Activated CD8-positive, alpha-beta memory T cell treated with anti-CD3 and anti-CD28 coated beads, Interleukin-2, amount 50 U/mL, for 24 hours (primary cell): ENCODE measurements around the gene CFAP99.

ENCODE experiments used
- DNase-seq: peaks from one replicate; pipeline ENCODE4 v3.0.0-alpha.2; 2020; ENCODE audit errors: extremely low read depth

Gene CFAP99

DNA sequence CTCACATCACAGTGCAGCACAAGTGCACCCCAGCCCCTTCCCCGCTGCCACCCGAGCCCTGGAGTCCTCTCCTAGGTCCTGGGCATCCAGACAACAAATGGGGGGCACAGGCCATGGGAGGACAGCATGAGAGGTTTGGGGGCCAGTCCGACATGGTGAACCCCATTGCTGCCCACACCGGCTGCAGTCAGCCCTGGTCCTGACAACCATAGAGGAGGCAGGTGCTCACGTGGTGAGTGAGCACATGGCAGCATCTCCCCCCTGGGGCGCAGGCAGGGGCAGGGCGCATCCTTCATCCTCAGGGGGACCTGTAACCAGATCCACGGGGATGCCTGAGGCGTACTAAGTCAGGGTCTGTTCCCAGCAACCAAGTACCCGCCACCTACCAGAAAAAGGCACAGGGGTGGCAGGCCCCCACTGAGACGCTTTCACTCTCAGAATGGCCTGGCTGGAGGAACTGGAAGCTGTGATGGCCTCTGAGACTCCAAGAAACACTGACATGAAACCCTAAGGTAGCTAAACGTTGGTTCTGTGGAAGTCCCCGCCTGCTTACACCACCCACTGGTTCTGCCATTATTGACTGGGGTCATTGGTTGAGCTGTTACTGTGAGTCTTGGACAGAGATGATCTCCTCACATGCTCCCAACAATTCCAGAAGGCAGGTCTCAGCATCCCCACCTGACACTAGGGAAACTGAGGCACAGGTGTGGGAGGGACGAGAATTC is 6.8 kb upstream of the CFAP99 start:
- no peak for DNase-seq

DNA sequence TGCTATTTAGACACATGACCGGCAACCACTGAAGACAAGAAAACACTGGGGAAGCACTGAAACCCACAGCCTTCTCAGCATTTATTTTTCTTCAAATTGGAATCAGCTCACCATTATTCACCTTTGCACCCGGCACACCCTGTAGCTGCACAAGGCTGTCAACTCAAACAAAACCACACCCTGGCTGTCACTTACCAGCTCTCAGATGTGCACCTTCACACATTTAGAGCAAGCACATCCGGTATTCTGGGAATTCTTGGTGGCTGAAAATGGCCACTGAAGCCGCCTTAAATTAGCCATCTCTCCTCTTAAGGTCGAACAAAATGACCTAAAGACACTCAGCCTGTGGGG is 6.2 kb upstream of the CFAP99 start:
- DNase-seq = peak; percentile 41

DNA sequence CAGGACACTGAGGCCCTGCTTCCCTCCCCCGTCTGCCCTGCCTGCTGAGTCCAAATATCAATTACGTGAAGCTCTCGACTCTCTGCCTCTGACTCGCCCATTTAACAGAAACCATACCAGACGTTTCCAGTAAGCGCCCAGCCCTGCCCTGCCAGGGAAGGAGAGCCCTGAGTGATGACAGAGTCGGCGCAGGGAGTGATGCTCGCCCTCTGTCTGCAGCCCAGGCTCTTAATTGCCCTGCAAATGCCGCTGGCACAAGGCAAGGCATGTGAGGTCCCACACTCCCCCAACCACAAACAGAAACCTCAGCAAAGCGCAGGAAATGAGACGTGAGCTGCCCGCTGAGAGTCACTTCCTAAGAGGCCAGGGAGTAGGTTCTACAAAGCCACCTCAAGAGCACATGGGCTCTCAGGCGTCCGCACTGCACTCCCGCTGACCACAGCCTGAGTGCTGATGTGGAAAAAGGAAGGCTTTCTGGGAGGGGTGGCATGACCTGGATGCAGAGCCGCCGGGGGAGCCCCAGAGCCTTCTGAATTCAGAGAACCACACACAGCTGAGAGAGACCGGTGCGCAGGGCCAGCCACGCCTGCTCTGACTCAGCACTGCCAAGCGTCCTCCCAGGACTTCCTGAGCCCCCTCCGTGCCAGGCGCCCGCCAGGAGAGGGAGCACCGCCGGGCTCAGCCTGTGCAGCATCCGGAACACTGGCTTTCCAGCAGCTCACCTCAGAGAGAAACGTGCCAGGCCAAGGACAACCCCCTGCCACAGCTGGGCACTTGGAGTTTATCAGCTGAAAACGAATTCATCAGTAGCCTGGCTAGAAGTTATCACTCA is 5.7 kb upstream of the CFAP99 start:
- DNase-seq = peak; percentile 61

DNA sequence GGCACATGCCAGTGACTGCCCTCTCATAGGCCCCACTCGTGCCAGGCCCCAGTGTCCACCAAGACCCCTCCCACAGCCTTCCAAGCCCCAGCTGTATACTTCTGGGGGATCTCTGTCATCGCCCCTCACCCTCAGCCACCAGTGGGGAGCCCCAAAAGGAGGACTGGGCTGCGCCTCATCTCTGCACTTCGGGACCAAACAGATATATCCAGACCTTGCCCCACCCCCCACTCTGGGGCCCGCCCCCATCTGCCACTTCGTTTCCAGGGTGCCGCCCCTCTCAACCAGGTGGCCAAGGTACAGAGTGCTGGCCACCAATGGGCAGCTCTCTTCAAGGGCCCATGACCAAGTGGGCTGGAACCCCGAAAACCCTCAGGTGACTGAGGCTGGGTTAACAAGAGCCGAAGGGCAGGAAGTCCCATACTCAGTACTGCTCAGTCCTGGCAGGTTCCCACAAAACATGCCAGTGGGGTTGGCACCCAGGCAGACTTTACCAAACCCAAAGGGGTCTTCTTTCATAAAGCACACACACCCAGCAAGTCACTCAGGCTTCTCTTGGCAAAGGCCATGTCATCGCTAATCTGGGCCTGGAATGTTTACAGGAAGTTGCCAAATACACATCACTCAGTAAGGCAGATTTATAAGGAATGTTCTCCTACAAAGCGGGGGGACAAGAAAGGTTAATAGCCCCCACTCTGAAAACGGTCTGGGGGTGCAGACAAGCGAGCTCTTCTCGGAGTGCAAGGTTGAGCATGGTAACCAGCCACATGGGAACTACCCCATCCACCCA is 4.7 kb upstream of the CFAP99 start:
- DNase-seq = no peak

DNA sequence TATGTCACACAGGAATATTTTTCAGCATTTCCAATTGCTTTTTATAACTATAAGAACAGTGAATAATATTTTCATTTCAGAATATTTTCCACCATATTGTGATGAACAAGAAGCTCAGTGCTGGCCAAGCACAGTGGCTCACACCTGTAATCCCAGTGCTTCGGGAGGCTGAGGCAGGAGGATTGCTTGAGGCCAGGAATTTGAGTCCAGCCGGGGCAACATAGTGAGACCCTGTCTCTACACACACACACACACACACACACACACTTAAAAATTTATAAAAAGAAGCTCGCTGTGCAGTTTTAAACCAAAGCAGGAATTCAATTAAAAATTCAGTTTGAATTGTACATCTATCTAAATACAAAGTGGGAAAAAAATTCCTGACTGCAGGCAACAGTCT is 3.5 kb upstream of the CFAP99 start:
- DNase-seq = no peak

DNA sequence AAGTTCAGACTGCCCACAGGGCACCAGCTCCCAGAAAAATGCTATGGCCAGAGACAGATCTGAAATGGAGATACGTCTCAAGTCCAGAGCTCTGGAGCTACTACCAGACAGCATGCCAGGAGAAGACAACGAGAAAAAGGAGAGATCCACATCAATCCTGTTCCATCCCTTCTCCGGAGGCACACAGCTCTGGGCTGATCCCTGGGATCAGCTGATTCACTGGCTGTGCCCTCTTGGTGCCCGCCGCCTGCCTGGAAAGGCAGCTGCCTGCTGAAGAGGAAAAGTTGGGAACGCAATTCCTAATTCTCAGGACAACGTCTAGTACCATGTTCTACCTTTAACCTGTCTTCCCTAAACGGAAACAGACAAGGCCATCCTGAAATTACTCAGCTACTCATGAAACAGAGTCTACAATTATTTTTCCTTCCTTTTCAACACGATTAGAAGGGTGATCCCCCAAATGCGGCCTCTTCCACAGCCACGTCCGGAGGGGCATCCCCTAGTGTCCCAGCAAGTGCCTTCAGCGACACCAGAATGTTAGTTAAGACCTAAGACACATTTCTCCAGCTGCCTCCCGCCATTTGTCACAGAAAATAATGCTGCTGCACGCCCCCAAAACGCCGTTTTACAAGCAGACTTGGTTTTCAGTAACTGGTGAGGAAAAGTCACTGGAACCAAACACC is 2.7 kb upstream of the CFAP99 start:
- DNase-seq = no peak

DNA sequence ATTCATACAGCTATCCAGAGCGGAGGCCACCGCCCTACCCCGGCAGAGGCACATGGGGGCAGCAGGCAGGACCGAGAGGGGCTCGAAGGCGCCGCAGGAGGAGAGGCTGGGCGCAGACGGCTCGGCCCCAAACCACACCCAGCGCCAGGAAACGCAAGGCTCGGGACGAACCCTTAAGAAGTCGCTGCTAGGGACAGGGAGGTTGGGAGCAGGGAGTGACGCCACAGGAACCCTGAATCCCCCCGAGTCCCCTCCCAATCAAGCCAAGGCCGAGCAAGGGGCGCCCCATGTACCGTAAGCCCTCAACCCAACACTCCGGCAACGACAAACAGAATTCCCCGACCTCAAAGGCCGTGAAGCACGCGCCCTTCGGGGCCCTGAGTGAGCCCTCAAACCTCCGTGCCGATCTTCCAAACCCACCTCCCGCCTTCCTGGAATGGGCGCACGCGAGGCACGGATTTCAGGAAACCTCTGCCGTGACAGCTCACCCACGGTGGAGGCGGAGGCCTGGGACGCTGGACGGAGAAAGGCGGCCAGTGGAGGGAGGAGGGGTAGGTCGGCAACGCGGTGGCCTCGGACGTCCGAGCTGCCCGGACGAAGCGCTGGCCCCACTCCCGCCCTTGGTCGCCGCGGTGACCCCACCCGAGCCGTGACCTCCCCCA is 2.1 kb upstream of the CFAP99 start:
- DNase-seq = no peak

DNA sequence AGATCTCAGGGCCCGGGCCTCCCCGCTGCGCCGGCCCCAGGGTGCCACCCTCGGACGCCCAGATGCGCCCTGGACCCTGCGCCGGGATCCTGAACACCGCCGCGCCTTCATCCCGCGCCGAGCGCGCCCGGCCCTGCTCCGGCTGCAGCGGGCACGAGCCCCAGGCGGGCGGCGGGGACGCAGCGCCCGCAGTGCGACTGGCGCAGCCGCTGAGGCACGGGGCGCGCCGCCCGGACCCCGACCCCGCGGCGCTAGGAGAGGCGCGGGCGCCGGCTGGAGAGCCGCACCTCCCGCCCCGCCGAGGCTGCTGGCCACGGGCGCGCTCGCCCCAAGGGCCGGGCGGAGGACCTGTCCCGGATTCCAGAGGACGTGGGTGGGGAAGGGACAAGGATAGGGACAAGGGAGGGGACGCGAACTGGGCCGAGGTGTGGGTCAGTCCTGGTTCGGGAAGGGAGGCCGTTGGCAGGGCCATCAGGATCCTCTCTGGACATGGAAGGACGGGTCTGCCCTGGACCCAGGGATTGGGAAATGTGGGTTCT is 1.5 kb upstream of the CFAP99 start:
- DNase-seq = no peak

DNA sequence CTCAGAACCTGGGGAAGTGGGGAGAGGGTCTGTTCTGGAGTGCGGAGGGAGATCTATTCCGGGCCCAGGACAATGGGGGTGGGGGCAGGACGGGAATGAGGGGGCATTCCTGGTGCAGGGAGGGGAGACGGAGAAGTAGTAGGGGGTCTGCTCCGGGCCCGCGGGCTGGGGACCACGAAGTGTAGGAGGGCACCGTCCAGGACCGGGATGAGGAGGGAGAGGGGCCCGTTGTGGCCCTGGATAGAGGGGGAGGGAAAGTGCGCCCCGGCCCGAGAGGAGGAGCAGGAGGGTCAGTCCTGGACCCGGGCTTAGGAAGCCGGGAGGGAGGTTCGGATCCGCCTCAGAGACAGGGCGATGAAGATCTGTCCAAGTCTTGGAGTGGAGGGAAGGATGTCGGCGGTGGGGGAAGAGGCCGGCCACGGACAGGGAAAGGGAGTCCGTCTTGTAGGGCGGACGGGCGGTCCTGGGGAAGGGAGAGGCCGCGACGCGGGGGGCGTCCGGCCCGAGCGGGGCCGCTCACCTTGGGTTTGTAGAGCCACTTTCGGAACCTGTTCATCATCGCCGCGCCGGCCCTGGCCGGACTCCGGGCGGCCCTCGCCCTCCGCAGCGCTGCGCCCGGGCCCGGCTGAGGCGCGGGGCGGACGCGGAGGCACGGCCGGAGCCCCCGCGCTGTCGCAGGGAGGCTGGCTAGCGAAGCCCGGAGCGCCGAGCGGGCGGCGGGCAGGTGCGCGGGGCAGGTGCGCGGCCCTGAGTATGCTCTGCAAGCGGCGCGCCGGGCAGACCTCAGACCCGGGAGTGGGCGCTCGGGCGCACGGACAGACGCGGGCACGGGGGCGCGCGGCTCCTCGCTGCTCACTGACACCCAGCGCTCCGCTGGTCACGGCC is 748 bp upstream of the CFAP99 start, which contains the start of gene ZFYVE28:
Gene ZFYVE28, minus strand, starts transcription at position 881 of the 885 bp plus-strand sequence. Its CDS starts 322 bp downstream, at position 559.
- no peak for DNase-seq

DNA sequence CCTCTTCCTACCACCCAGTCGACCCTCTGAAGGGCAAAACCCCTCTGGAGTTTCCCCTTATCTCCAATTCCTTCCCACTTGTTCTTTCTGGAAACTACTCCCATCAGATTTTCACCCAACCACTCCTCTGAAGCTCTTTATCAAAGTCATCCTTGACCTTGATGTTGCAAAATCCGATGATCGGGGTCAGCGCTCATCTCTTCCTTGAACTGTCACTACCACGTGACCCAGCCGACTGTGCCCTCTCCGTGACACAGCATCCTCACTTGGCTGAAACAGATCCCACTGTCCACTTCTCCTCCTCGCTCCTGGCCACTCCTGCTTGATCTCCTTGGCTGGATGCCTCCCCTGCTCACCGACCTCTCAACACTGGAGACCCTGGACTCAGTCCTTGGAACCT is 1.1 kb downstream of the CFAP99 start:
- DNase-seq = no peak

DNA sequence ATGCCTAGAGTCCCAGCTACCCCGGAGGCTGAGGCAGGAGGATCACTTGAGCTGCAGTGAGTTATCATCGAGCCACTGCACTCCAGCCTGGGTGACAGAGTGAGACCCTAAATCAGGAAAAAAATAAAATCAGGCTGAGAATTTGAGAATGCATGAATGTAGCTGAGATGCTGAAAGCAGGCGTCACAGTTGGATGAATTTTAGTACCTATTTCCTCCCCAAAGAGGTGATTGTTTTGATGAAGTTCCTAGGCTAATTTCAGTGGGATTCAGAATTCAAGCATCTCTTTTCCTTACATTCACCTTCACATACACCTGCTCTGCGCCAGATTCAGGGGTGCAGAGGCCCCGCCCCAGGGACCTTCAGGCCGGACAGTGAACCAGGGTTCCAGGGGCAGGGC is 3.2 kb downstream of the CFAP99 start:
- DNase-seq = no peak

DNA sequence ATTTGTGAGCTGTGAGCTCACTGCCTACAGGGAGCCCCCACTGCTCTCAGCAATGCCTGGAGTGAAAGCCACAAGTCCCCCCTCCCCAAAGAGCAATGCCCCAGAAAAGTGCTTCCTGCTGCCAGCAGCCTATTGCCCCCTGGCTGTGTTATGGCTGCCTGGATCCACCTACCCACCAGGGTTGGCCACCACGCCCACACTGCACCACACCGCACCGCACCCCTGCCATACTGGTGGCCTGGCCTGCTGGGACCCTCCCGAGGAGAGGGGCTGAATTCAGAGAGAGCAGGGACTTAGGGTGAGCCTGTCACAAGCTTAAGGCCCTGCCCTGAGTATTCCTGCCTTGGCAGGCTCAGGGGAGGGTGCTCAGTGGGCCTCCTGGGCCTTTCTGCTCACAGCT is 4.3 kb downstream of the CFAP99 start:
- DNase-seq = no peak

DNA sequence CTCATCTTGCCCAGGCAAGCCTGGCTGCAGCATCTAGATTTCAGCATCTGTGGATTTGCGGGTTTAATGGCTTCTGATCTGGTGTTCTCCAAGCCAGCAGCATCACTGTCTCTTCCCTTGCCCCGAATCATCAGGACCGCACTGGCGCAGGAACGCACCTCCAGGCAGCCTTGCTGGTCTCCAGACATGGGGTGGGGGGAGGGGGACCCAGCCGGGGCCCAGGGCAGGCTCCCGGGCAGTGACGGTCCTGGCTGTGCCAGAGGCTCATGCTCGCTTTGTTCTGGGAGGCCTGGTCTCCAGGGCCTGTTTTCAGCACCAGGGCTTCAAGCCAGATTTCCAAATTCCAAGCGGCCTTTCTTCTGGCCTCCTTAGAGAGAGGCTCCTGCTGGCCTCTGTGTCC is 4.9 kb downstream of the CFAP99 start:
- no peak for DNase-seq

DNA sequence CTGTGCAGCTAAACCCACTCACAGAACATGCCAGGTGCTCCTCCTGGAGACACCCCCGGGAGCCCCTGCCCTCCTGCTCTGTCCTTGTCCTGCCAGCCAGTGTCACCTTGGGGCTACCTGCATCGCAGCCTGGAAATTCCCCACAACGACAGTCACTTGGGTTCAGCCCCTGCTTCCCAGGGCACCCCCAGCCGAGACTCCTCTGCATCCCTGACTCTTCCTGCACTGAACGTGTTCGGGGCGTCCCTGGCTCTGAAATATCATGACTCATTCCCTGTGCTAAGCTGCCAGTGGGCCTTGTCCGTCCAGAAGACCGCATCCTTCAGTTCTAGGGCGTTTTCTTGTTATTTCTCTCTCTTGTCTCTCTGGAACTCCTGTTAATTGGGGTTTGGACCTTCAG is 5.8 kb downstream of the CFAP99 start:
- DNase-seq = no peak

DNA sequence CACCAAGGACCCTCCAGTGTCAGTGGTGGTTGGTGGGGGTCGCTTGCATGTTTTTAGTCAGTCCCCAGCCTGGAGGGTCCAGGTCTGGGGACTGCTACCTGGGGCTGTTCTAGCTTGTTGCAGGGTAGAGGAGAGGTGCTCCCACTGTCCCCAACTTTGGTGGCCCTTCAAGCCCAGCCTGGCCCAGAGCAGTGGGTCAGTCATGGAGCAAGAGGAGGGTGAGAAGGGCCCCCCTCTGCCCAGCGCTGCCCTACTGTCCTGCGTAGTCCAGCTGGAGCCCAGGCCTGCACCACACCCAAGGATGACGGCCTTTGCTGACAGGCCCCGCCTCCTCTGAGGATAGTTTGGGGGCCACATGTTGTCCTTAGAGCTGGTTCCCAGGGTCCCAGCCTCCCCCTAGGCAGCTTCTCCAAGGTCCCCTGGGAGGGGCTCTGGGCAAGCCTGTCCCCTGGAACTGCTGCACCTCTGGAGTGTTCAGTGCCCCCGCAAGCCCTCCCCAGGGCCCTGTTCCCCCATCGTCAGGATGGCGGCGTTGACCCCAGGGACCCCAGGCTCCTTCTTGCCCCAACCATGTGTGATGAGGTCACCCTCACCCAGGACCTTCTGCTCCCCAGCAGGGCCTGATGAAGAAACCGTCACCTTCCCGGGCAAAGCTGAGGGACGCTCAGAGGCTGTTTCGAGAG is 6.8 kb downstream of the CFAP99 start:
- no peak for DNase-seq

DNA sequence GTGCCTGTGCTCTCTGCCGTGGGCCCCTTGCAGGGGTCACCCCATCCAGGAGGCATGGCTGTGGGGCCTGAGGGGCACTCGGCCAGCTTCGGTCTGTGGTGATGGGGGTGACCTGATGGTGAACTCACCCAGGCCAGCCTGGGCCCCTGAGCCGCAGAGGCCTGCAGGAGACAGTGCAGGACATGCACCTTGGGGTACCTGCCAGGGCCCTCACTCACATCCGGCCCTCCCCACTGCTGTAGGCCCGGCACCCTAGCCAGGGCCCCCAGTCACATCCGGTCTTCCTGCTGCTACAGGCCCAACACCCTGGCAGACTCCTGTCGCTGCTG is 7.3 kb downstream of the CFAP99 start:
- DNase-seq = no peak

DNA sequence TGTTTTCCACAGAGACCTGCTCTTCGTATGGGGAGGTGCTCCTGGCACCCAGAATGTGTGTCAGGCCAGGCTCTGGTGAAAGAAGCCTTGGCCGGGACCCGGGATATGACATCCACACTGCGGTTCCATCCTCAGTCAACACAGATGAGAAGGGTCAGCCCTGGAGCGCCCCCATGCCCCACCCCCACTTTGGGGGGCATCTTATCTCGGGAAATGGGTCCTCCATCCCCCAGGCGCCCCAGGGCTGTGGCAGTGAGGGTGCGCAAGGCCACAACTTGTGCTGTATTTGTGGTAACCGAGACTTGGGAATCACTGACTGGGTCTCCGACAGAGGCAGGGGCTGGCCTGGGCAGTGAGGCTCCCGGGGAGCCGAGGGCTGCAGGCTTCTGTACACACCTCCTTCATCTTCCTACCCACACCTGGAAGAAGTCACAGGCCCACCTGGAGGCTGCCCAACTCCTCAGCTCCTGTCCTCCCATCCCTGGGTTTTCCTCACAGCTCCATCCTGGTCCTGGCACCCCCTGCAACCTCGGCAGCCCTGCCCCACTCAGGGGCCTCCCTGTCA is 8.0 kb downstream of the CFAP99 start:
- no peak for DNase-seq

DNA sequence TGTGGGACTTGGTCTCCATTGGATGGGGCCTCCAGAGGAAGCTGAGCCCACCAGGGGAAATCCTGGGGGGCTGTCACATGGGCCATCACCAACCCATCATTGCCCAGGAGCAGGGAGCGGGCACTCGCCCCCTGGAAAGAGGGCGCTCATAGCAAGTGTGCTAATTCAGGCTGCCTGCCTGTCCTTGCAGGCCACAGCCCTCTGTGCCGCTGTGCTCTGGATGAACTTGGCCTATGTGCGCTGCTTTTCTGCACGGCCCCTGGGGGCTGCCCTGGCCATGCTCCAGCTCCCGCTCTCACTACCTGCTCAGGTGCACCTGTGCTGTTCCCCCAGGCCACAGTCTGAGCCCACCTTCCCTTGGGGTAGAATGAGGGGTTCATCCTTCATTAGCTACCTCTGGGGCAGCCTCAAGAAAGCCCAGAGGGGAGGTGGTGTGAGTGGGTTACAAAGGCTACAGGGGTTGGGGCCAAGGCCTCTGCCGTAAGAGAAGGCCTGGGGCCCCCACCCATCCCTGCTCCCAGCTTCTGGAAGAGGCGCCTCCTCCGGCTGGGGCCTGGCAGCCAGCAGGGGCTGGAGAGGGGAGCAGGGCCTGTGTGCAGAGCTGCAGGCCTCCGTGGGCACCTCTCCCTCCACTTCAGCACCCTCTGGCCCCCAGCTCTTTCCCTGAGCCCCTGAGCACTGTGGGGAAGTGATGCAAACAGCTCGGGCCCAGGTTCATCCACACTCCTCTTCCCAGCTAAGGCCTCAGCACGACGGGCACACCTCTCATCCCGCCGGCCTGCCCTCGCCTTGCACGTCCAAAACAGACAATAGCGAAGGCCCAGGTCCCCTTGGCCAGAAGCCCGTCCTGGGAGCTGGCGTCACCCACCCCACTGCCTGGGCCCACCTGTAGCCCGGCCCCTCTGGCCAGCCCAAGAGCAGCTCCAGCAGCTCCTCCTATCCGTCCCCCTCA is 8.9 kb downstream of the CFAP99 start:
- DNase-seq = no peak
